Measurements from ENCODE around the gene GABRA5.
"Not testable (repeated sequence)": the region's sequence is repeated elsewhere in the genome, so short reads cannot be mapped to it uniquely, and the experiment has no call there.

GABRA5 gene

GRCh38 chr15:26866298-26867199 is at the start of gene GABRA5:
GABRA5 (plus strand) TSS chr15:26867062; CDS start chr15:26869249, 2,187 bp downstream.
- no peak for DNase-seq (ENCODE audit: low read depth)

- DNase-seq (ENCODE audit: low read depth), result not testable (repeated sequence)
Measured at GRCh38 chr15:26831191-26831590, 35.7 kb upstream of the GABRA5 start.

- no peak for DNase-seq (ENCODE audit: low read depth)
Measured at GRCh38 chr15:26831951-26832350, 34.9 kb upstream of the GABRA5 start.

GRCh38 chr15:26838742-26839460 is 28.0 kb upstream of the GABRA5 start:
- no peak for DNase-seq (ENCODE audit: low read depth)

DNA sequence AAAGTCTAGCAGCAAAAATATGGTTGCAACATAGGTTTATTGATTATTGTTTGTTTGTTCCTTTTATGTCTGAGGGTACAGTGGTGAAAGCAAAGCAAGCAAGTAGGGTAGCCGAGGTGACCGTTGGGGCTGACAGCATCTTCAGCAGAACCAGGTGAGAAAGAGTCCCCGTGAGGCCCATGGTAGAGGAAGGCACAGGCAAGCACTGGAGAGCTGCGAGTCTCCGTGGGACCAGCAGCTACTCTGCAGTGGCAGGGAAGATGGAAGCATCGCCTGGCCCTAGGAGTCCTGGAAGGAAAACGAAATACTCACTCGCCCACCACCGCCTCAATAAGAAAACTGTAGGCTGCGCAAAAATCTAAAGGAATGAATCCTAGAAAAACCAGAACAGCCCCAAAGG is 25.3 kb upstream of the GABRA5 start:
- no peak for DNase-seq (ENCODE audit: low read depth)

DNA sequence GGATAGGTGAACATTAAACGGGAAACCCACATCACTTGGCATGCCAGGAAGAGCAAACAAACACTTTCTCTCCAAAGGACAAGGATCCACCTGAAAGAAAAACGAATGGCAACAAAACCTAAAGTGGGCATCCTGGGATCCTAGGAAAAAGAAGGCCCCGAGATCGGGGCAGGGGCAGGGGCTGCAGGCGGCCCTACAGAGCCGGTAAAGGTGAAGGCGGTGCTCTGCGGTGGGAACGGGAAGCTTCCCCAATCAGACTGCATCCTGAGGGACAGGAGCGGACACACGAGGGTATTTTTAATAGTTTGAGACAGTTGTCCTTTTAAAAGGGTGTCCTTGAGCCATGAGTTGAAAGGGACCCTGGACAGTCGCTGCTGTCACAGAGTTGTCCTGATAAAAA is 24.9 kb upstream of the GABRA5 start:
- DNase-seq (ENCODE audit: low read depth), result no peak

DNA sequence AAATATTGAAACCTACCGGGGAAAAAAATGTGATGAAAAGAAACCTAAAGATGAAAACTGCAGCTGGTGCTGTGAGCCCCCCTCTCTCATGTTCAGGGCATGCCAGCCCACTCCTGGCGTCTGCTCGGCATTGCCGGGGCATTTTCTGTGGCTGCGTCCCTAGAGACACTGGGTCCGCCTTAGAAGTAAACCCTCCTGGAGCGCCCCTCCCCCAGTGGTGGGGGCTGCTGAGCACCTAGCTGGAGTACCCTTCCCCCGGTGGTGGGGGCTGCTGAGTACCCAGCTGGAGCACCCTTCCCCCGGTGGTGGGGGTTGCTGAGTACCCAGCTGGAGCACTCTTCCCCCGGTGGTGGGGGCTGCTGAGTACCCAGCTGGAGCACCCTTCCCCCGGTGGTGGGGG is 24.5 kb upstream of the GABRA5 start:
- no peak for DNase-seq (ENCODE audit: low read depth)

GRCh38 chr15:26844901-26845300 is 22.0 kb upstream of the GABRA5 start:
- no peak for DNase-seq (ENCODE audit: low read depth)

GRCh38 chr15:26848498-26848897 is 18.4 kb upstream of the GABRA5 start:
- no peak for DNase-seq (ENCODE audit: low read depth)

GRCh38 chr15:26850161-26850560 is 16.7 kb upstream of the GABRA5 start:
- DNase-seq (ENCODE audit: low read depth), result no peak

DNA sequence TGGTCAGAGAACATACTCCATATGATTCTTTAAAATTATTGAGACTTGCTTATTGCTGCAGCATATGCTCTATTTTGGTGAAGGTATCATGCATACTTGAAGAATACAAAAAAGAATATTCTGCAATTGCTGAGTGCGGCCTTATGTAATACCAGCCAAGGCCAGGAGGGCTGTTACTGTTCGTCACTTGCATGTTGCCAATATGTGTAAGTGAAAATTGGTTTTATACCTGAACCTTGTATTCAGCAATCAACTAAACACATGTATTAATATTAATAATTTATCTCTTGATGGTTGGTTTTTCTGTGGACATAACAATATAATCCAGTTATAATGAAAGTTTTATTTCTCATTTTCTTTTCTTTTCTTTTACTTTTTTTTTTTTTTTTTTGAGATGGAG is 13.9 kb upstream of the GABRA5 start:
- DNase-seq (ENCODE audit: low read depth), result no peak

DNA sequence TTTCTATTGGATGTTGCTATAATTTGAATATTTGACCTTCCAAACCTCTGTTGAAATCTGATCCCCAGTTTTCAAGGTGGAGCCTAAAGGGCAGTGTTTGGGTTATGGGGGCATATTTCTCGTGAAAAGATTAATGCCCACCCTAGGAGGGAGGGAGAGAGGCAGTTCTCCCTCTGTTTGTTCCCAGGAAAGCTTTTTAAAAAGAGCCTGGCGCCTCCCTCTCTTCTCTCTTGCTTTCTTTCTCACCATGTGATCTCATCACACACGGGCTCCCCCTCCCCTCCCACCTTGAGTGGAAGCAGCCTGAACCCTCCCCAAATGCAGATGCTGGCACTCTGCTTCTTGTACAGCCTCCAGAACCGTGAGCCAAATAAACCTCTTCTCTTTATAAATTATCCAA is 12.4 kb upstream of the GABRA5 start:
- no peak for DNase-seq (ENCODE audit: low read depth)

GRCh38 chr15:26864664-26865191 is 2.1 kb upstream of the GABRA5 start:
- DNase-seq (ENCODE audit: low read depth), result no peak

GRCh38 chr15:26867200-26868007 is 542 bp downstream of the GABRA5 start:
- DNase-seq (ENCODE audit: low read depth), result no peak

DNA sequence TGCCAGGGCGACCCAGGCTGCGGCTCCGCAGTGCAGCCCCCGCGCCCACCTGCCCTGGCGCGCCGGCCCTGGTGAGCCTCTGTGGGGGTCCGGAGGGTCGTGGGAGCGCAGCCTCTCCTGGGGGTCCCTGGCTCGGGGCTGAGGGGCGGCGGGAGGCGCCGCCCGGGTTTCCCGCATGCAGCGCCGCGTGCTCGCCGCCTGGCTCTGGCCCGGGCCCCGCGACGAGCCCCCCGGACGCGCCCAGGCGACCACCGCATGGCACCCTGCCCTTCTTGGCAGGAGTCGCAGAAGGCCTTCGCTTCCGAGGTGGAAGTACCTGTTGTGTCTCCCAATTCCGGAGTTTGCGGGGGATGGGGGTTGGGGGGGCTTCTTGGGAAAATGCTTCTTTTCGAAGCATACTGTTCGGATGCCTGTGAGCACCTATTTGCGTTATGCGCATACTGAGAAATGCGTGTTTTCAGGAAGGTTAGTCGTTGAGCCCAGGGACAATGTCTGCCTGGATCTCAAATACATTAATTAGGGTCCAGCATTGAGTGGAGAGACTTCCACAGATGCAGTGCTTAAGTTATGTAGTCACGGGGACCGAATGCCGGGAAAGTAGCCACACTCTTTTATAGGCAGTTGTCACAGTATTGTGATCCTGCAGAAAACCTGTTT is 1.3 kb downstream of the GABRA5 start:
- DNase-seq (ENCODE audit: low read depth), result no peak

- no peak for DNase-seq (ENCODE audit: low read depth)
Measured at GRCh38 chr15:26869628-26870027, 2.8 kb downstream of the GABRA5 start.

- DNase-seq (ENCODE audit: low read depth), result no peak
Measured at GRCh38 chr15:26870346-26870745, 3.5 kb downstream of the GABRA5 start.

GRCh38 chr15:26872206-26872605 is 5.3 kb downstream of the GABRA5 start:
- no peak for DNase-seq (ENCODE audit: low read depth)

DNA sequence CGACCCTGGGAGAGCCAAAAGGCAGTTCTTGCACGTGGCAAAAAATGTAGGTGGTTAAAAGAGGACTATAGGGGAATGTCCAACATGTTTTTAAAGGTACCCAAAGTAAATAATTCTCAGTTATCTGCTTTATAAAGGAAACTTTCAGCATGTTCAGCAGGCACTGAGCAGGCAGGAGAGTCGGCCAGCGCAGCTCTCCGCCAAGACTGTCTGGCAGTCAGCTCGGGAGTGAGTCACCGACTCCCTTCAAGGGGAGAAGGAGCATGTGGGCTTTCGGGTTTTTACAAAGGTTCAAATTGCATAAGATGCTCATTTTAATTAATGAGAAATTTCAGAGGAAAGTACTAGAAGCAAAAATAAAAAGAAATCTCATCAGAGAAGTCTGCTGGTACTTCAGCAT is 7.0 kb downstream of the GABRA5 start:
- DNase-seq (ENCODE audit: low read depth), result no peak

DNA sequence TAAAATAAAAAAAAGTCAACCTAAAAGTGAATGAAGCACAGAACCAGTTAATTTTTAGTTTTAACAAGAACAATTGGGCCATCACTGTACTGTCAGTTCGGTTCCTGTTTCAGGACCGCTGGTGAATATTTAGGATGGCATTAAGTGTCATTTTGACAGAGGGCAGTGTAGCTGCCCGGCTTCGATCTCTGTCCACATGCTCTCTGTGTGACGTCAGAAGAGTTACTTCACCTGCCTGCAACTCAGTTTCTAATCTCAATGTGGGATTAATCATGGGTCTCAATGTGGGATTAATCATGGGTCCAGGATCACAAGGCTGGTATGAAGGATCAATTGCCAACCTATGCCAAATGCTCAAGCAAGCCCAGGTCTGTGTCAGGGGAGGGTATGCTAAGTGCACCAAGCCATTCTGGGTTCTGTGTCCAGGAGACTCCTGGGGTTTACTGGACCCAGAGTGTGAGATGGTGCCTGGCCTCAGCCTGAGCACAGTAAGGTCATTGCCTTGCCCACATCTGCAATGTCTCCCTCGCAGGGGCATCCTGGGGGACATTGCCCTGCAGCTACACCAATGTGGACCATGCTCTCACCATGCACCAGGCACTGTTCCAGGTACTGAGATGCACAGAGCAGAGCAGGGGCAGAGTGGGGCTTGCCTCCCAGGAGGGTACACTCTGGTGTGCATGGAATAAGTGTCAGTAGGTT is 8.1 kb downstream of the GABRA5 start:
- no peak for DNase-seq (ENCODE audit: low read depth)

DNA sequence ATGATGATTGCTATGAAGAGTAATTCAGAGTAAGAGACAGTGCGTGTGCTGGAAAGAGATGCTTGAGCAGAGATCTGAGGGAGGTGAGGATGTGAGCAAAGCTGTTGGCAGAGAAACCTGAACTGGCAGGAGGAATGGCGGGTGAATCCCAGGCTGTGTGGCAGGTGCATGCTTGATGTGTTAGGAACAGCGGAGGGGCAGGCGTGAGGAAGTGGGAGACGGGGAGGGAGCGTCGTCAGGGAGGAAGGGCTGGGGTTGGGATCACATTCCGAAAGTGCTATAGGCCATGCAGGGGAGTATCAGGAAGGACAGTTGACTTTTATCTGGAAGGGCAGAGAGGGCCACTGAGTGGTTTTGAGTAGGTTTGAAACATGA is 8.6 kb downstream of the GABRA5 start:
- DNase-seq (ENCODE audit: low read depth), result no peak

All from activated T-cell treated with anti-CD3 and anti-CD28 coated beads for 48 hours (primary cell).